ENCODE data around the gene SMIM35. TPM values are rescaled to one million over a fixed set of nuclear protein-coding genes. Genes with fewer than 3 reads are reported as not detected.

SMIM35 gene
- total and polyA plus RNA-seq, 4 experiments from 2014 or later: 0.21 to 0.76 (median 0.50) TPM

DNA sequence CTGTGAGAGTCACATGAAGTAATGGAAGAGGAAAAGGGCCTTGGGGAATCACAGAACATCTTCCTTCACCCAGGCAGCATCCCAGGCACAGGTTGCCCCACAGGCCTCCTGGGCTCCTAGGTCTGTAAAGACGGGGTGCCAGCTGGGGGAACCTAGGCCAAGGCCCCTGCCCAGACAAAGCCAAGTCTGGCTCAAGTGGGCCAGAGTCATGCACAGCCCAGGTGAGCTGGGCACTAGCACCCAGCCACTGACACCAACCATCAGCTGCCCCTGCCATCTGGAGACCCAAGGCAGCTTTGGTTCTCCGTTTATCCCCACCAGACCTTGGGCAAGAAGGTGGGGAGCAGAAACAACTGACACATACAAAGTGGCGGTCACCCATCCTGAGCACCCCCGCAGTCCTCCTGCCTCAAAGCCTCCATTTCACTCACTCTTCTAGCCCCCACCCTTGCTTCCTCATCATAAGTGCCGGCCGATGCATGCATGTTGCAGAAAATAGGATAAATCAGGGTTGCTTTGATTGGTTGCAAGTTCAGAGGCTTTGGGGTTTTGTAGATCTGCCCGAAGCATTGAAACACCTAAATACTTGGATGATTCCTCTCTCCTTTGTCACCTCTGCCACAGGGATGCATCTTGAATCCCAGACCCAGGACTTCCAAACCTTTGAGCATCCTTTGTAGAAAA lies 36.4 kb downstream of the SMIM35 start:
- CTCF ChIA-PET (ENCODE audit: partially characterized antibody): interaction anchor here (1.3 to 12.0 kb wide), 10 partner anchors 9 to 243 kb away, joined by 5 to 400 read pairs (median 104); partner anchors contain the start of gene IL10RA

GRCh38 chr11:118049771-118050170 lies 37.0 kb downstream of the SMIM35 start:
- H3K9me3 ChIP-seq (ENCODE audit: control insufficient read depth in 1 of 2, low read length in 2 of 2): no peaks in the 10 kb centered on the region
- H3K4me1 ChIP-seq (ENCODE audit: insufficient read depth, low read length): peaks cover 88% of the 10 kb centered on the region
- no peaks in the 10 kb centered on the region for H3K36me3 Mint-ChIP-seq
- intact Hi-C loops (cut with micrococcal nuclease): no loop called here
- DNase-seq: no peak
- H3K36me3 ChIP-seq (ENCODE audit: insufficient read depth, low read length): no peaks in the 10 kb centered on the region
- ChIA-PET CTCF (ENCODE audit: partially characterized antibody) (interaction anchor here (2.3 to 12.0 kb wide), 10 partner anchors 9 to 242 kb away, joined by 10 to 400 read pairs (median 92); partner anchors contain the start of gene IL10RA), POLR2A (ENCODE audit: partially characterized antibody) (interaction anchor here (1.9 to 20.3 kb wide), 5 partner anchors 50 to 103 kb away, joined by 6 to 1775 read pairs (median 96); partner anchors contain the start of gene IL10RA)
- H3K4me1 Mint-ChIP-seq: peaks cover 64 to 86% (median 77%) of the 10 kb centered on the region in 4 donors
- H3K27me3 ChIP-seq (ENCODE audit: insufficient read depth, low read length): no peaks in the 10 kb centered on the region
- peak overlapping the region in 3 of 8 donors; percentile 43 to 86 (median 74) for H3K4me3 Mint-ChIP-seq
- H3K9me3 Mint-ChIP-seq: no peaks in the 10 kb centered on the region
- no peaks in the 10 kb centered on the region for H3K27me3 Mint-ChIP-seq
- peak overlapping the region; percentile 95 to 100 (median 99) for H3K27ac Mint-ChIP-seq
- peak overlapping the region; percentile 57 for H3K27ac ChIP-seq (ENCODE audit: low read depth, low read length)
- no peak overlapping the region for H3K4me3 ChIP-seq (ENCODE audit: low read length in 2 of 2)

More for the DNA sequence above, 36.4 kb downstream of the SMIM35 start:
- Histone ChIP-seq H3K27me3 (ENCODE audit: insufficient read depth, low read length) (no peaks in the 10 kb centered on the region), H3K4me3 (ENCODE audit: low read length in 2 of 2) (peak overlapping the region in 1 of 2 donors; percentile 33), H3K4me1 (ENCODE audit: insufficient read depth, low read length) (peaks cover 82% of the 10 kb centered on the region), H3K9me3 (ENCODE audit: control insufficient read depth in 1 of 2, low read length in 2 of 2) (no peaks in the 10 kb centered on the region), H3K27ac (ENCODE audit: low read depth, low read length) (peak overlapping the region; percentile 57), H3K36me3 (ENCODE audit: insufficient read depth, low read length) (no peaks in the 10 kb centered on the region)
- H3K9me3 Mint-ChIP-seq: no peaks in the 10 kb centered on the region
- H3K36me3 Mint-ChIP-seq: no peaks in the 10 kb centered on the region
- H3K4me1 Mint-ChIP-seq: peaks cover 59 to 80% (median 71%) of the 10 kb centered on the region in 4 donors
- DNase-seq: no peak
- intact Hi-C loops (cut with micrococcal nuclease): no loop called here
- peak overlapping the region in 6 of 8 donors; percentile 13 to 93 (median 82) for H3K4me3 Mint-ChIP-seq
- POLR2A ChIA-PET (ENCODE audit: partially characterized antibody): interaction anchor here (1.0 to 20.3 kb wide), 8 partner anchors 10 to 234 kb away, joined by 5 to 1775 read pairs (median 16); partner anchors contain the start of gene IL10RA
- H3K27me3 Mint-ChIP-seq: no peaks in the 10 kb centered on the region
- peak overlapping the region; percentile 95 to 100 (median 99) for H3K27ac Mint-ChIP-seq

DNA sequence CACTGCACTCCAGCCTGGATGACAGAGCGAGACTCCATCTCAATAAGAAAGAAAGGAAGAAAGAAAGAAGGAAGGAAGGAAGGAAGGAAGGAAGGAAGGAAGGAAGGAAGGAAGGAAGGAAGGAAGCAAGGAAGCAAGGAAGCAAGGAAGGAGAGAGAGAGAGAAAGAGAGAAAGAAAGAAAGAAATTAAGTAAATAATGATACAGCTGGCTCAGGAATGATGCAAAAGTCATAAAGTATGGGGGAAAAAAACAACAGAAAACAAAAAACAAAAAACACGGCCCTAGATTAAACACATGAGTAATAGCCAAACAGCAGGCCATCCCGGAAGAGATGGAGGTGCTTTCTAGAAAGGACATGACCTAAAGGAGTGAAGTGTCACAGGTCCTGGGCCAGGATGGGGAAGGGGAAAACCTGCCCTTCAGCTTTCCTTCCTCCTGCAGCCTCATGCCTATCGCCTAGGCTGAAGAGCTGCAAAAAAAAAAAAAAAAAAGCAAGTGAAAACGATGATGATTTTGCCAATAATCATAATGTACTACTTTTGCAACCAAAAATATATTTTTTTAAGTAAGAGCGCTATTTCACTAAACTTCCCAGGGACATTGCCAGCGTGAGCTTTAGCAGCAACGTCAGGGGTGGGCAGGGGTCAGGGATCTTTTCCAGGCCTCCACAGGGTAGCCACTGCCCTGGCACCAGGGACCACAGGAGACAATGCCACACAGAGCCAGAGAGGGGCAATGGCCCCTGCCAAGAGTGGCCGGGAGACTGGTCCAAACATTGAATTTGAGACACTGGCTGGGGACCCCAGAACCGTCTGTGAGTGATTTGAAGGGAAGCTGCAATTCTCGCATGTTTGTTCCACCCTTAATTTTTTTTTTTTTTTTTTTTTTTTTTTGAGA lies 38.0 kb downstream of the SMIM35 start:
- Mint-ChIP-seq H3K4me1 (peaks cover 69 to 96% (median 85%) of the 10 kb centered on the region in 4 donors), H3K27ac (peak overlapping the region; percentile 94 to 99 (median 94)), H3K9me3 (no peaks in the 10 kb centered on the region), H3K36me3 (no peaks in the 10 kb centered on the region), H3K27me3 (no peaks in the 10 kb centered on the region), H3K4me3 (peak overlapping the region in 7 of 8 donors; percentile 17 to 89 (median 68))
- intact Hi-C loops (cut with micrococcal nuclease): no loop called here
- no peaks in the 10 kb centered on the region for H3K9me3 ChIP-seq (ENCODE audit: control insufficient read depth in 1 of 2, low read length in 2 of 2)
- H3K4me3 ChIP-seq (ENCODE audit: low read length in 2 of 2): no peak overlapping the region
- peaks cover 99% of the 10 kb centered on the region for H3K4me1 ChIP-seq (ENCODE audit: insufficient read depth, low read length)
- peak in 1 of 5 donors; percentile 54 for DNase-seq
- CTCF ChIA-PET (ENCODE audit: partially characterized antibody): interaction anchor here (0.7 to 8.0 kb wide), 10 partner anchors 17 to 230 kb away, joined by 3 to 56 read pairs (median 5); partner anchors contain the start of gene IL10RA
- H3K27ac ChIP-seq (ENCODE audit: low read depth, low read length): peak overlapping the region; percentile 75
- POLR2A ChIA-PET (ENCODE audit: partially characterized antibody): interaction anchor here (0.6 to 20.3 kb wide), 6 partner anchors 30 to 204 kb away, joined by 3 to 1775 read pairs (median 4); partner anchors contain the start of gene IL10RA
- no peaks in the 10 kb centered on the region for H3K27me3 ChIP-seq (ENCODE audit: insufficient read depth, low read length)
- no peaks in the 10 kb centered on the region for H3K36me3 ChIP-seq (ENCODE audit: insufficient read depth, low read length)

GRCh38 chr11:118047749-118048148 lies 39.0 kb downstream of the SMIM35 start:
- peaks cover 69 to 96% (median 86%) of the 10 kb centered on the region in 4 donors for H3K4me1 Mint-ChIP-seq
- Histone ChIP-seq H3K36me3 (ENCODE audit: insufficient read depth, low read length) (no peaks in the 10 kb centered on the region), H3K4me1 (ENCODE audit: insufficient read depth, low read length) (peaks cover 99% of the 10 kb centered on the region), H3K27ac (ENCODE audit: low read depth, low read length) (peak overlapping the region; percentile 75), H3K4me3 (ENCODE audit: low read length in 2 of 2) (no peak overlapping the region), H3K9me3 (ENCODE audit: control insufficient read depth in 1 of 2, low read length in 2 of 2) (no peaks in the 10 kb centered on the region), H3K27me3 (ENCODE audit: insufficient read depth, low read length) (no peaks in the 10 kb centered on the region)
- intact Hi-C loops (cut with micrococcal nuclease): no loop called here
- no peaks in the 10 kb centered on the region for H3K27me3 Mint-ChIP-seq
- no peak for DNase-seq
- H3K27ac Mint-ChIP-seq: peak overlapping the region; percentile 79 to 99 (median 94)
- H3K4me3 Mint-ChIP-seq: peak overlapping the region in 2 of 8 donors; percentile 24 to 39
- peaks cover 0 to 2% (median 0%) of the 10 kb centered on the region in 8 donors for H3K9me3 Mint-ChIP-seq
- ChIA-PET CTCF (ENCODE audit: partially characterized antibody) (interaction anchor here (1.0 to 8.0 kb wide), 12 partner anchors 11 to 239 kb away, joined by 3 to 56 read pairs (median 4); partner anchors contain the start of gene IL10RA), POLR2A (ENCODE audit: partially characterized antibody) (interaction anchor here (1.3 to 20.3 kb wide), 5 partner anchors 48 to 203 kb away, joined by 3 to 1775 read pairs (median 11); partner anchors contain the start of gene IL10RA)
- H3K36me3 Mint-ChIP-seq: no peaks in the 10 kb centered on the region

DNA sequence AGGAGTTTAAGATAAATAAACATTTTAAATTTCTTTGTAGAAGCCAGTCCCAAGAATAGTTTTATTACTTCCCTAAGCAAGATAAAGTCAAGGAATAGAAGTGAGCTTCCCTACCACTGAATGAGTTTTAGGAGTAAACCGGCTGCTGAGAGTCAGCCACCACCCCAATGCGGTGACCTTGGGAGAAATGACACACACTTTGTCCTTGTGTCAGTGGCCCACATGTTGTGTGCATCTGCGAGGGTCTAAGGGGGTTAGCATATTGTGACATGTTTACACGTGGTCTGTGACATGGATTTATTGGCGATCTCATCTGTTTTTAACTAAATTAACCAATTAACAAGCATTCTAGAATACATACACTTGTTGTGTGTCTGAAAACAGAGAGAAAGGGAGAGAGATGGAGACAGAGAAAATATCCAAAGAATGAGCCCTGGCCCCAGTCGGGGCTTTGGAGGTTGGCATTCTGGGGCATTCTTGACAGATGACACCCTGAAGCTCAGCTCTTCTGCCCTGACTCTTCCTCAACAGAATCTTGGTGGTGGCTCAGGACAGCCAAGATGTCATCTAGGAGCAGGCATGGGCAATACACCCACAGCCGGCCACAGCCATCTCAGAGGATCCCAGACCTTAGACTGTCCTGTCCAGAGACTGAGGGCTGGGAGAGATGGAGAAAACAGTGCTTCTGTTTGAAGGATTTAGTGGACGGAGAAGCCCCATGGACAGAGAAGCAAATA lies 39.6 kb downstream of the SMIM35 start:
- Mint-ChIP-seq H3K4me1 (peaks cover 69 to 96% (median 86%) of the 10 kb centered on the region in 4 donors), H3K9me3 (peaks cover 0 to 2% (median 0%) of the 10 kb centered on the region in 8 donors), H3K4me3 (peak overlapping the region in 7 of 8 donors; percentile 41 to 82 (median 59)), H3K27me3 (no peaks in the 10 kb centered on the region), H3K36me3 (no peaks in the 10 kb centered on the region), H3K27ac (peak overlapping the region; percentile 81 to 99 (median 94))
- Histone ChIP-seq H3K9me3 (ENCODE audit: control insufficient read depth in 1 of 2, low read length in 2 of 2) (no peaks in the 10 kb centered on the region), H3K36me3 (ENCODE audit: insufficient read depth, low read length) (no peaks in the 10 kb centered on the region), H3K27me3 (ENCODE audit: insufficient read depth, low read length) (no peaks in the 10 kb centered on the region), H3K27ac (ENCODE audit: low read depth, low read length) (peak overlapping the region; percentile 75), H3K4me3 (ENCODE audit: low read length in 2 of 2) (no peak overlapping the region), H3K4me1 (ENCODE audit: insufficient read depth, low read length) (peaks cover 99% of the 10 kb centered on the region)
- POLR2A ChIA-PET (ENCODE audit: partially characterized antibody): interaction anchor here (0.6 to 20.3 kb wide), 8 partner anchors 12 to 818 kb away, joined by 3 to 1775 read pairs (median 6); partner anchors contain the start of gene IL10RA
- CTCF ChIA-PET (ENCODE audit: partially characterized antibody): interaction anchor here (1.0 to 8.0 kb wide), 15 partner anchors 10 to 238 kb away, joined by 3 to 56 read pairs (median 5); partner anchors contain the start of gene IL10RA
- peak in 1 of 5 donors; percentile 63 for DNase-seq
- intact Hi-C loops (cut with micrococcal nuclease): loop anchor here (1.0 kb wide), 1 partner anchor 60 kb away; no protein-coding TSS in a partner anchor
